Activated T-helper 1 cell treated with anti-CD3 and anti-CD28 coated beads, Interleukin-2, amount 50 U/mL, for 16 hours (primary cell): ENCODE measurements around the gene PIK3R3.

Experiments
- DNase-seq, 2 donors: peaks; one replicate each; pipeline ENCODE4 v3.0.0-alpha.2; 2020; ENCODE audit warnings: low read depth in 1 of 2, low spot score in 1 of 2

Gene PIK3R3

DNA sequence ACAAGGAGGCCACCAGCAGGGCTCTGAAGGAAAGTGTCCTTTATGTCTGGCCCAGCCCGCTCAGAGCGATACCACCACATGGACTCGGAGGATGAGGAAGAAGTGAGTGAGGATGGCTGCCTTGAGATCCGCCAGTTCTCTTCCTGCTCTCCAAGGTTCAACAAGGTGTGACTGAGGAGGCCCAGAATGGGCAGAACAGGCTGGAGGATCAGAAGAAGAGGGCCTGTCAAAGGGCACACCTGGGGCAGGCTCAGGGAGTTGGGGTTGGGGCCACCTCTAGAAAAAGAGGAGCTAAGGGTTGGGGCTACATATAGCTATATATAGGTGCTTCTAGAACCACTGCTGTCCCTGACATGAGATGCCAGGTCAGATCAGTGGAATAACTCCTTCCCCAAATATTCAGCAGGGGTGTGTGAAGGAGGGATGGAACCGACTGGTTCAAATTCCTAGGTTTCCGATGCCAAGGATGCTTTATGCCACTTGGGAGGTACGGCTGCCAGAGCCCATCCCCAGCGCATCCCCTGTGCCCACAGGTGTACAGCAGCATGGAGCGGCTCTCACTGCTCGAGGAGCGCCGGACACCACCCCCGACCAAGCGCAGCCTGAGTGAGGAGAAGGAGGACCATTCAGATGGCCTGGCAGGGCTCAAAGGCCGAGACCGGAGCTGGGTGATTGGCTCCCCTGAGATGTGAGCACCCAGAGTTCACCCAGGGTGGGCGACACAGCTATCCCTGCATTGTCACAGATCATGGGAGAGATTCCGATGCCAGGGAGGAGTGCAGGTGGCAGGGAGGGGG lies 102.2 kb downstream of the PIK3R3 start:
- DNase-seq, result no peak

DNA sequence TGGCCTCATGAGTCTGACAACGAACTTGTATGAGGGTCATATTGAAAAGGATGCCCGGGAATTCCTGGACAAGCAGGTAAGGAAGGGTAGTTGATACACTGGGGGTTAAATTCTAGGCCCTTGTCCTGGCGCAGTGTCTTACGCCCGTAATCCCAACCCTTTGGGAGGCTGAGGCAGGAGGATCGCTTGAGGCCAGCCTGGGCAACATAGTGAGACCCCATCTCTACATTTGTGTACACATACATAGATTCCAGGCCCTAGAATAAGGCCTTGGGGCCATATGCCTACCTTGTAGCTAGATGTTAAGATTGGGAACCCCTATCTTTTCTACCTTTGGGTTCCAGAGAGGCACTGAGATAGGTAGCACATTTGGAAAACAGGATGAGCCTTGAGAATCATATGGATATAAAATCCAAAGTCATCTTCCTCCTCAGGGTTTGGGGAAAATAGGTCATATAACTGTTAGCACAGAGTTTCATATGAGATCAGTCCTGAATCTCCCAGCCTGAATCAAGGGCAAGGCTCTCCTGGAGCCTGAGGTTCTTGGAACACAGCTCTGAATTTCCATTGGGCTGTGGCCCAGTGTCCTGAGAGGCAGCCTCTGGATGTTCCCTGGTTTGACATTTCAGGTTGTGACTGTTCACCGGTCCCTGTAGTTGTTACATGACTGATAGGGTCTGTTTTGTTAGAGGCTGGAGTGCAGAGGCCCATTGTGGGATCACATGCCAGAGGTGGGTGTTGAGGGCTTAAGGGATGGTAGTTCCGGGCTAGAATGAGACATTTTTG lies 104.4 kb downstream of the PIK3R3 start:
- no peak for DNase-seq

- no peak for DNase-seq
These were observed 105.9 kb downstream of the PIK3R3 start for GRCh38 chr1:46026531-46026930.

DNA sequence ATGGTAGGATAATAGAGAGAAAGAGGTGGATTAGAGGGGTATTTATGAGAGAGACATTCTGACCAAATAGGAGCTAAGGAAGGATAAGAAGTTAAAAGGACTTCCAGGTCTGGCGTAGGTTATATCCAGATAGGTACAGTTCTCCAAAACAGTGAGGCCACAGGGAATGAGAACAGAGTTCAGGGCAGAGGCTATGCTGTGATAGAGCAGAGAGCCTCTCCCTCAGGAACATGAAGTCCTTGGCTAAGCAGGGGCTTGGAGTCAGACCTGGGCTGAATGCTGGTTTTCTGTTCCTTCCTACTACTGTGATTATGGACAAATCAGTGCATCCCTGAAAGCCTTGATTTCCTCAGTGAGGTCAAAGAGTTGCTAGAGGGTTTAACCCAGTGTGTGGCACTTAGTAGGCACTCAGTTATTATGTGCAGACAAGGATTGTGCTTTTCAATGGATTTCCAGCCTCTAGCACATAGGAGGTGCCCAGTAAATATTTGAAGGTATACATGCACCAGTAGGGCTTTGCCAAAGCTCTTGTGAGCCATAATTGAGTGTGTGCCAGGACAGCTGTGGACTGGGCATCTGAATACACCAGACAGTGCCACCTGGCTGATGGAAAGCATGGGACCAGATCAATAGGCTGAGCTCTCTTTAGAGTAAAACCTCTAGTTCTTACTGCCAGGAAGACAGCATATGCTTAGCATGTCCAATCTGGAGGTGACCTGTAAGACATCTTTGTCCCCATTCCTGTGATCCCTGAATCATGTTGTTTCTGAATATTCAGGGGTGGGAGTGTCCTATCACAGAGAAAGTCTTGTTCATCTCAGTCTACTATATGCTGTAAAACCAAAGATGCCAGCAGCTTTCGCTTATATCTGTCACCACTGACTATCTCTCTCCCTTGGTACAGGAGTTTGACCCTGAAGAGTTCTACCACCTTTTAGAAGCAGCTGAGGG lies 111.1 kb downstream of the PIK3R3 start:
- no peak for DNase-seq

GRCh38 chr1:46020010-46020409 lies 112.4 kb downstream of the PIK3R3 start:
- no peak for DNase-seq

DNA sequence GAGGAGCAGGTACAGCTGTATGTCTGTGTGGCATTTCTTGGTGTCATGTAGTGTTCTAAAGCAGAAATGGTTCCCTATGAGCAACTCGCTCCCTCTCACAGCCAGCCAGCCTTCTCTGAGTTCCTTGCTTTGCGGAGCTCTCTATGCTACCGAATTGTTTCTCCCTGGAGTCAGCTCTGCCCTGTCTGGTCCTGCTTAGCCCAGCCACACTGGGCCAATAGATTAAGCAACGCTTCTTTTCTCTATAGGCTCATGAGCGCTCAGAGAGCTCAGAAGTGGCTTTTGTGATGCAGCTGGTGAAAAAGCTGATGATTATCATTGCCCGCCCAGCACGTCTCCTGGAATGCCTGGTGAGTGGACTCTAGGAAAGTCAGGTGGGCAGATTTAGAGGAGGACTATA lies 113.1 kb downstream of the PIK3R3 start:
- DNase-seq, result no peak

DNA sequence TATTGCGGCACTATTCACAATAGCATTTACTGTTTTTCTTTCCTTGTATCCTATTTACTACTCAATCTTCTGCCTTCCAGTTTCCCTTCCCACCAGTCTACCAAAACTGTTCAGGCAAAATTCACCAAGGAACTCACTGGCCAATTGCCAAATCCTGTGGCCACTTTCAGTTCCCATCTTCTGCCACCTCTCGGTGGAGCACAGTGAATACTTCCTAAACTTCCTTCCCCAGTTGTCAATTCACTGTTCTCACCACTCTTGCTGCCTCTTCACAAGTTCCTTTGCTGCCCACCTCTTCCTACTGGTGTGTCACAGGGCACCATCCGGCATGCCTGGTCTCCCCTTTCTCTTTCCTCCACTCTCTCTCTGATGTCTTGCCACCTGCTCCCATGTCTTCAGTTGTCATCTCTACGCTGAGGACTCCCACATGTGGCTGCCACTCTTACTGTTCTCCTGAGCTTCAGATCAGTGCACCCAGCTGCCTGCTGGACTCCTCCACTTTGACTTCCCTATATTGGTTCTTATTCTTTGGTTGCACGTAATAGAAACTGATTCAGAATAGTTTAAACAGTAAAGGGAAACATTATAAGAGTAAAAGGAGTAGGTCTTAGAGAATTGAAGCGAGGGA lies 114.4 kb downstream of the PIK3R3 start:
- DNase-seq, result no peak

- no peak for DNase-seq
These were observed 118.8 kb downstream of the PIK3R3 start for GRCh38 chr1:46013581-46013980.

GRCh38 chr1:46012236-46012635 lies 120.2 kb downstream of the PIK3R3 start:
- DNase-seq, result no peak

DNA sequence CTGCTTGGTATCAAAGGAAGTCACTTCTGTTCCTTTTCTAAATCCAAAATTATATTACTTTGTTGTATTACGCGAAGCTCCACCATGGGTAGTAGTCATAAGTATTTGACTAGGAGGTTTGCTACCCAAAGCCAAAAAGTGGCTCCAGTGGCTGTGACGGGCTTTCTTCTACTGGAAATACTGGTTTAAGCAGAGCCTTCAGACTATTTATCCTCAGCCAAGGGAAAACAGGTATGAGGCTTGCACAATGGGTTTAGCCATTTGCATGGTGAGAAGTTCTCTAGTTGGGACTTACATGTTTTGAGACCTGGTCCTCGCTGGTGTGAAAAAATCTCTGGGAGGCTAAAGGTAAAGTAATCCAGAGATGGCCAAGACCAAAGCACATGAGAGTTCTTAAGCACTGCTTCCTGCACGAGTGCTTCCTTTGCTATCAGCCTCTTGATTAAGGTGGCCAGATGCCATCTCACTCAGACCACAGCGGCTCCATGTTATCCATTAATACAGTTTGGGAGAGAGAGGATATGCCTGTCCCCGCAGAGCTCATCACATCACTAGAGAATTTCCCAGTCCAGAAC lies 121.2 kb downstream of the PIK3R3 start:
- DNase-seq, result no peak

DNA sequence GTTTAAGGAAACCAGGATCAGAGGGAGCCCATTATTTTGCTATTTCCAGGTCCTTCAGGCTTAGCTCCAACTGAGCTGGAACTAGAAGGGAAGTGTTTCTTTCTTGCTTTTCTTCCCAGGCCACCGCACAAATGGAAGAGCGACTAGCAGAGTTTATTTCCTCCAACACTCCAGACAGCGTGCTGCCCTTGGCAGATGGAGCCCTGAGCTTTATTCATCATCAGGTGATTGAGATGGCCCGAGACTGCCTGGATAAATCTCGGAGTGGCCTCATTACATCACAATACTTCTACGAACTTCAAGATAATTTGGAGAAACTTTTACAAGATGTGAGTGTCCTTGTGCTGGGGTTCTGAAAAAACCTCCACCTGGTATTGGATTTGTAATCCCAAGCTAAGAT lies 121.8 kb downstream of the PIK3R3 start:
- no peak for DNase-seq

- no peak for DNase-seq
These were observed 123.8 kb downstream of the PIK3R3 start for GRCh38 chr1:46008585-46008984.

DNA sequence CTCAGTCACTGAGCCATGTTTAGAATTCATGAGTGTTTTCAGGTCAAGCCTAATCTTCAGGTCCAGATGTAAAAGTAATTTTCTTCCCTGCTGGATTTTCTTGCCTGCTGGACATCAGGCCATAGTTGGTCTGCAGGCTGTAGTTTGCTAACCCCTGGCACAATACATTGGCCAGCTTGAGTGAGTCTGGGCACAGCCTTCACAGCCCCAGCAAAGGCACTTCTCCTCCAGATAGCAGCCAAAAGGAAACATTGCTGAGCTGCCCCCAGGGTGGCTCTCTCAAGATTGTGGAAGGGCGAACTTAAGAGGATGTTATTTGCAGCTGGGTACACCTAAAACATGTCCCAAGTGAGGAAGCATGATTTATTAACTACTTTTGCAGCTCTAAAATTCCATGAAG lies 126.8 kb downstream of the PIK3R3 start:
- no peak for DNase-seq

- DNase-seq, result no peak
These were observed 127.9 kb downstream of the PIK3R3 start for GRCh38 chr1:46004492-46004891.

DNA sequence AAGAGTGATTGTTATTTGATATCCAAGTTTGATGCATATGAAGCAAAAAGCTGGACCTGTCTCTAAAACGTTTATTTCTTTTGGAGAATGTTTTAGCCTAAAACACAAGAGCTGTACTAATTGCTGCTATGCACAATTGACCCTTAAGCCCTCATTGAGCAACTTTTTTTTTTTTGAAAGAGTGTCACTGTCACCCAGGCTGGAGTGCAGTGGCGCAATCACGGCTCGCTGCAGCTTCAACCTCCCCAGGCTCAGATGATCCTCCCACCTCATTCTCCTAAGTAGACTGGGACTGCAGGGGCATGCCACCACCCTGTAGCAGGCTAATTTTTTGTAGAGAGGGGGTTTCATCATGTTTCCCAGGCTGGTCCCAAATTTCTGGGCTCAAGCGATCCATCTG lies 129.1 kb downstream of the PIK3R3 start:
- no peak for DNase-seq

DNA sequence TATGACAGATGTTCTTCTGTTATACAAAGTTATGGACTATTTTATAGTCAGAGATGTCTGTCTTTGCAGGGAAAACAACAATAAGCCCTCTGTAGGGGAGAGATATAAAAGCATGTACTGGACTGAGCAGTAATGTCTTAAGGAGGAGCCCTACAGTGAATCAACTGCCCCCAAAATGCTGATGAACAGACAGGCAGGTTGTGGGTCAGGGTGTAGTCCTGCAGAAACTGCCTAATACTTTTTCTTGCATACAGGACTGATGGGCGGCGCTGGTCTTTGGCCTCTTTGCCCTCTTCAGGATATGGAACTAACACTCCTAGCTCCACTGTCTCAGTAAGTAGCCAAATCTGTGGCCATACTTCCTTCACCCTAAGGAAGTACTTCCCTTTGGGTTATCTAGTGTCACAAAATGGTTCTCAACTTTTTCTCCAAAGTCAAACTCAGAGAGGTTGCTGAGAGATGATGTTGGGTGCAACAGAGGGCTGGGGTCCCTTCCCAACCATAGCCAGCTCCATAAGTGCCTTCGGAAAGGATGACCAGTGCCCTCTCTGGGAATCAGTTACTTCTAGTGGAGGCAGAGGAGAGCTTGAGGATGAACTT lies 129.8 kb downstream of the PIK3R3 start:
- no peak for DNase-seq

DNA sequence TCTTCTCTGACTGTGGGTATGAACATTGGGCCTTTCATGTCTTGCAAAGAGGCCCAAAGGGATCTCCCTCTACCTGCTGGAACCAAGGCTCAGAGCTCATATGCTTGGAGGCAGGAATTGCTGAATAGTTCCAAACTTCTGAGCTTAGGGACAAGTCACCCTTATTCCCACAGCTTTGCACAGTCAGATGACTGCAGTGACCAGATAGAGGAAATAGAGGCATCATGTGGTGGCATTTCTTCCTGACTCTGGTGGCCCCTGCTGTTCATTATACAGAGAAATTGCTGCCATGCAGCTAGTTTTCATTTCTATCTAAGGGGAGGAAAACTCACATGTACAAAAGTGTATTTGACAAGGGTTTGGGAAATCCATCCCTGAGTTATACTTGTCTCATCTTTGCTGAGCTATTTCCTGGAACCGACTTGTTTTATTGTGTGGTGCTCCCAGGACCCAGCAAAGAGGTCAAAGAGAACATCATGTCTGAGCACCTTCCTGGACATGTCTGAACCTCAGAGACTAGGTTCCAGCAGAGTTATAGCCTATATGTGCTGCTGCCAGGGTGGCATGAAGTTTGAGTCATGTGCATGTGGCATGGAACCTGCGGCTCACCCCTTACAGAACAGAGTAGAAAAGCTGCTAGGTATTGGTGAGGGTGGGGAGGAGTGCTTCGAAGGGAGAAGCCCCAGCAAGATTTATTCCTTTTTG lies 131.2 kb downstream of the PIK3R3 start:
- DNase-seq, result no peak

DNA sequence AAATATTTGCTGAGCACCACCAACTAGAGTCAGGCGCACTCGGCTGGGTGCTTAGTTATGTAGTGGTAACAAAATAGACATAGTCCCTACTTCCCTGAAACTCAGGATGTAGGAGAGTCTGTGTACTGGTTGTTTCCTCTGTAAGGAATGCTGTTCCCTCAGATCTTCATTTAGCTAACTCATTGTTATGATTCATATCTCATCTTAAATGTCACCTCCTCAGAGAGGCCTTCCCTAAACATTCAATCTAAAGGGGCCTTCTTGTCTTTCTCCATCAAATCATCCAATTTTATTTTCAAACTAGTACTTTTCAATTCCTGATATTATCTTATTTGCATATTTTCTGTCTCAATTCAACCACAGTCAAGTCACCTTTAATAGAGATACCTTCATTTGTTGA lies 132.9 kb downstream of the PIK3R3 start:
- DNase-seq, result no peak

DNA sequence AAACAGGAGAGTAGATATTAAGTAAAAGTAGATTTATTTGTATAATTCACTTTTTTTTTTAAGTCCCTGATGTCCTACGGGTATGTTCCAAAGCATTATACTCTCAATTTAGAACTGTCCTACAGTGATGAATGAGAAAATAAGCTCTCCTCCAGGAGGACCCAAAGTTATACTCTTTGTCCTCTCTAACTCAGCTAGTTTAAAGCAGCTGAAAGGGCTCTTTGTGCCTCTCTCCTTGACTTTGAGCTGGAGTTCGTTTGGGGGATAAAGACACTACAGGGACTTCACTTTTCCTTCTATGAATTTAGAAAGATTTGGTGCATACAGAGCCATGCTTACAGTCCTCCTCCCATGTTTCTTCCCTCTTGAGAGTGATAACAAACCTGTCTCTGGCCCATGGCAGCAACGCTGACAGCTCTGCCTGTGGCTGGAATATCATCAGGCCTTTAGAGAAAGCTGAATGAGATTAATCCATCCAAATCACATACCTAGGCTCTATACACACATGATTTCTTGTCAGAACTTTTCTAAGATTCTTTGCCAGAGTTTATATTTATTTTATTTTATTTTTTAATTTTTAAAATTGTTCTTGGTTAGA lies 134.3 kb downstream of the PIK3R3 start:
- no peak for DNase-seq
